Adrenal gland (tissue), 12 donors: ENCODE results near the gene C1orf105. TPM values are rescaled to one million over a fixed set of nuclear protein-coding genes. Genes with fewer than 3 reads are reported as not detected.

Experiments used
- DNase-seq, 7 donors: peaks; one replicate each; pipeline ENCODE4 v3.0.0-alpha.2; 2019 to 2020
- H3K27ac ChIP-seq, 5 donors: fragments of 200-600 bp; sonication (generic) in 4 of 5; 1 replicate in 3 of 5; 2 replicates in 2 of 5; pipeline versions ENCODE4 v1.5.1 to v1.8.0; 2016 to 2020; ENCODE audit warnings: mild to moderate bottlenecking in 1 of 5
- H3K27me3 ChIP-seq: fragments of 200-600 bp; 2 replicates; pipeline ENCODE4 v1.8.0; 2021
- H3K36me3 ChIP-seq, 2 donors: fragments of 200-600 bp; replicated peaks in 1 of 2; 1 replicate in 1 of 2; 2 replicates in 1 of 2; pipeline versions ENCODE4 v1.5.1 to v1.8.0; 2018 to 2022
- H3K4me1 ChIP-seq, 2 donors: fragments of 200-600 bp; replicated peaks in 1 of 2; 1 replicate in 1 of 2; 2 replicates in 1 of 2; pipeline versions ENCODE4 v1.5.1 to v1.8.0; 2018 to 2021
- H3K4me3 ChIP-seq, 4 donors: fragments of 200-600 bp; sonication (generic) in 3 of 4; one replicate each; pipeline ENCODE4 v1.5.1; 2016 to 2018
- H3K9me3 ChIP-seq, 3 donors: fragments of 200-600 bp; sonication (generic) in 1 of 3; replicated peaks in 1 of 3; 1 replicate in 2 of 3; 2 replicates in 1 of 3; pipeline versions ENCODE4 v1.5.1 to v1.8.0; 2016 to 2021
- POLR2A ChIP-seq, 2 donors: fragments of 450-650 bp; IDR thresholded peaks; one replicate each; pipeline ENCODE4 v1.6.1; 2017; ENCODE audit warnings: antibody characterized with exemption in 2 of 2, mild to moderate bottlenecking in 2 of 2, moderate library complexity in 1 of 2
- WGBS, 4 donors: extraction: QIAGEN DNeasy Blood & Tissue Kit in 2 of 4; methylation state at CpG; one replicate each; pipeline versions ENCODE4 v1.1.5 to v1.1.7; 2013 to 2017; 5-methylcytosine and 5-hydroxymethylcytosine counted together
- intact Hi-C, 2 donors: fragments of 100-400 bp; cut with DNase I; formaldehyde crosslinking; loops; one replicate each; pipeline versions ENCODE4 v1.14.1 to v1.15.0; 2022 to 2023
- polyA plus RNA-seq, 3 donors: library from polyadenylated mRNA; stranded (reverse); fragments of 200-250 nt in 2 of 3; fragments of 350-450 nt in 1 of 3; fragmentation: Illumina TruSeq in 1 of 3; extraction: RNeasy Lipid Tissue Mini Kit (QIAGEN cat#74804) in 1 of 3; gene quantifications; one replicate each; pipeline ENCODE4 v1.2.3, GENCODE V29; 2013 to 2014
- total RNA-seq, 9 donors: library from RNA; depleted of rRNA in 4 of 9; stranded (reverse); fragments of >200 nt in 4 of 9; fragments of 120-200 nt in 1 of 9; fragmentation: NEBNext Ultra II Directional in 1 of 9; extraction: Animal tissue kit (Norgen Biotek cat#: 25700) in 1 of 9; gene quantifications; one replicate each; pipeline versions ENCODE4 v1.1.0 to v1.2.4, GENCODE V29; 2013 to 2023
- TF ChIP-seq, protein P1 (sequence below), 6 experiments: fragments of 450-650 bp in 4 of 6; fragments of 200-600 bp in 2 of 6; sonication (generic) in 1 of 6; IDR thresholded peaks; 1 replicate in 5 of 6; 2 replicates in 1 of 6; pipeline versions ENCODE4 v1.5.1 to v1.8.0; 2016 to 2021; ENCODE audit warnings: antibody characterized with exemption in 6 of 6, mild to moderate bottlenecking in 2 of 6, moderate library complexity in 1 of 6
- donor health status: healthy with polysubstance abuse.
- donor health status: Bipolar disorder and iron deficiency.
- donor health status: DM: yes; HTN: yes; CAD: no.
- donor health status: DM: no; HTN: no; CAD: no.
- donor health status: DM: no; HTN: no; CAD: no.
- donor health status: DM: yes; HTN: yes; CAD: no.

Gene C1orf105
- total and polyA plus RNA-seq, 12 donors: 0.37 to 0.80 (median 0.39) TPM; not detected in 9

DNA sequence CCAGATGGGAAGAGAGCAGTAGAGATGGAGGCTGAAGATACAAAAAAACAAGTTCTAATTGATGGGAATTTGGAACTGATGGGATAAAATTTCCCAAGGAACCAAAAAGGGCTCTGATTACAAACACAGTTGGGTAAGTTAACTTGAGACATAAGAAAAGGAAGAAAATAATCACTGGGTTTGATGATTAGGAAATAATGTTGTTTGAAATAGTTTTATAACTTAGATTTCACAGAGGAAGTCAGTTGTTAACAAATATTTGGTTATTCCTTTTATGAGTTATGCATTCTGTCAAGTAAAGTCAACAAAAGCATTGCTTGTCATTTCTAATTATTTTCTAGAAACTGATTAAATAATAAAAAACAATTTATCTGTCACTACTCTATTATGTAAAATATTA, 92.1 kb downstream of the C1orf105 start:
- intact Hi-C loops: no loop called here
- Histone ChIP-seq H3K27ac (no peak overlapping the region), H3K36me3 (no peaks in the 10 kb centered on the region), H3K4me1 (peaks cover 0 to 5% of the 10 kb centered on the region in 2 donors), H3K4me3 (no peak overlapping the region), H3K27me3 (no peaks in the 10 kb centered on the region), H3K9me3 (no peaks in the 10 kb centered on the region)
- TF ChIP-seq, protein P1, sequence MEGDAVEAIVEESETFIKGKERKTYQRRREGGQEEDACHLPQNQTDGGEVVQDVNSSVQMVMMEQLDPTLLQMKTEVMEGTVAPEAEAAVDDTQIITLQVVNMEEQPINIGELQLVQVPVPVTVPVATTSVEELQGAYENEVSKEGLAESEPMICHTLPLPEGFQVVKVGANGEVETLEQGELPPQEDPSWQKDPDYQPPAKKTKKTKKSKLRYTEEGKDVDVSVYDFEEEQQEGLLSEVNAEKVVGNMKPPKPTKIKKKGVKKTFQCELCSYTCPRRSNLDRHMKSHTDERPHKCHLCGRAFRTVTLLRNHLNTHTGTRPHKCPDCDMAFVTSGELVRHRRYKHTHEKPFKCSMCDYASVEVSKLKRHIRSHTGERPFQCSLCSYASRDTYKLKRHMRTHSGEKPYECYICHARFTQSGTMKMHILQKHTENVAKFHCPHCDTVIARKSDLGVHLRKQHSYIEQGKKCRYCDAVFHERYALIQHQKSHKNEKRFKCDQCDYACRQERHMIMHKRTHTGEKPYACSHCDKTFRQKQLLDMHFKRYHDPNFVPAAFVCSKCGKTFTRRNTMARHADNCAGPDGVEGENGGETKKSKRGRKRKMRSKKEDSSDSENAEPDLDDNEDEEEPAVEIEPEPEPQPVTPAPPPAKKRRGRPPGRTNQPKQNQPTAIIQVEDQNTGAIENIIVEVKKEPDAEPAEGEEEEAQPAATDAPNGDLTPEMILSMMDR (IDR thresholded peaks at IDR 0.05): no peak
- no peak for TF ChIP-seq POLR2A (IDR thresholded peaks at IDR 0.05)
- DNase-seq: no peak

DNA sequence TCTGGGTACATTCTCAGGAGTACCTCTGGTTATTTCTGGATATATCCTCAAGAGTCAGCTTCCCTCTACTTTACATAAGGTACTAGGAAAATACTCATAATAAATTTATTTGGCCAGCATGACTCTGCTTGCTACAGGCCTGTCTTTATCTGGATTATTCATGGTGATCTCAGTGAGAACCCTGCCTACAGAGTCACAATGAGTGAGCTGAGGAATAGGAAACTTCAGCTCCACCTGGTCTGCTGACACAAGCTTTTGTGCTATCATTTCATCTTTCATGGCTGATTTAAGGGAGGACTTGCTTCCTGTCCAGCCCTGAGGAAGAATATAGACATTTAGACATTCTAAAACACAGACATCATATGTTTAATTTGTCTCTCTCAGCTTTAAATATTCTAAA, 93.0 kb downstream of the C1orf105 start:
- no peaks in the 10 kb centered on the region for H3K4me1 ChIP-seq
- no peaks in the 10 kb centered on the region for H3K36me3 ChIP-seq
- H3K27me3 ChIP-seq: no peaks in the 10 kb centered on the region
- TF ChIP-seq POLR2A (IDR thresholded peaks at IDR 0.05): no peak
- TF ChIP-seq, protein P1 (IDR thresholded peaks at IDR 0.05): no peak
- DNase-seq: no peak
- H3K4me3 ChIP-seq: no peak overlapping the region
- H3K9me3 ChIP-seq: no peaks in the 10 kb centered on the region
- intact Hi-C loops: no loop called here
- no peak overlapping the region for H3K27ac ChIP-seq

DNA sequence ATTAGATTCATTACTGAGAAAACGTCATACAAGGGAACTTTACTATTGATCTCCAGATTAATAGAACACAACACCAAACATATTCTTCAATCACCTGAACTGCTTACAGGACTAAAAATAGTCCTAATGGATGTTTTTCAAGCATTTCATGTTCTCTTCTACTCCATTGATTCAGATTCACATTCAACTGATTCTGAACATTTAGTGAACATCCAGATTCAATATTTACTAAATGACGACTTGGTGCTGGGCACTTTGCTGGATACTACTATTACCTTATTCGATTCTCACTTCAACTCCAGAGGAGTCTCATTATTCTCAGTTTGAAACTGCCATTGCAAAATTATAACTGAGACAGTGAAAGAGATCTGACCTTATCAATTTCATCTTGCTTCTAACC, 93.6 kb downstream of the C1orf105 start:
- DNase-seq: no peak
- Histone ChIP-seq H3K27ac (no peak overlapping the region), H3K4me3 (no peak overlapping the region), H3K27me3 (no peaks in the 10 kb centered on the region), H3K36me3 (no peaks in the 10 kb centered on the region), H3K4me1 (no peaks in the 10 kb centered on the region), H3K9me3 (no peaks in the 10 kb centered on the region)
- intact Hi-C loops: no loop called here
- 70 to 82% (median 76%) methylated on average over 3 of the region's 3 CpGs for WGBS, 4 donors
- no peak for TF ChIP-seq POLR2A (IDR thresholded peaks at IDR 0.05)
- TF ChIP-seq, protein P1 (IDR thresholded peaks at IDR 0.05): no peak

DNA sequence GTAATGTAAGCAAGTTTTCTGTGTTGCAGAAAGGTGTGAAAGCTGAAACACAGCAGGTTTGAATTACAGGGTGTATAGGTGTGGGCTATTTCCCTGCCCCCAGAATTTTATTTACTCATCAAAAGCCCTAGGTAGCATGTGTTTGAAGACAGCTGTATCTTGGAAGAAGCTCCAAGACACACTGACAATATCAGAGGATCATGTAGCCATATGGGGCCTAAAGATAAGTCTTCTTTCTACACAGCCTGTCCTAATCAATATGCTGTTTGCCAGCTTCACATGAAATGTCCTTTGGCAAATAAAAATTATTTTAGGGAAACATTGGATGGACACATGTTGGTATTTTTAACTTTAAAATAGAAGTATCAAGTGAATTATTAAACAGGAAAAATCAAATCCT, 95.0 kb downstream of the C1orf105 start:
- TF ChIP-seq, protein P1 (IDR thresholded peaks at IDR 0.05): no peak
- no peak for TF ChIP-seq POLR2A (IDR thresholded peaks at IDR 0.05)
- H3K9me3 ChIP-seq: no peaks in the 10 kb centered on the region
- H3K27ac ChIP-seq: no peak overlapping the region
- no peaks in the 10 kb centered on the region for H3K4me1 ChIP-seq
- intact Hi-C loops: no loop called here
- no peaks in the 10 kb centered on the region for H3K36me3 ChIP-seq
- no peak overlapping the region for H3K4me3 ChIP-seq
- no peak for DNase-seq
- no peaks in the 10 kb centered on the region for H3K27me3 ChIP-seq
